Lung (tissue), 12 donors: ENCODE measurements around the gene FAM98A. TPM values are rescaled to one million over a fixed set of nuclear protein-coding genes. Genes with fewer than 3 reads are reported as not detected.

Experiments
- ATAC-seq: fragments of 200-7000 bp; cut with Tn5 transposase; one replicate; pipeline ENCODE4 v1.9.1; 2020; ENCODE audit warnings: moderate number of reproducible peaks; ENCODE audit not compliant: insufficient read depth, low FRiP score
- DNase-seq, 3 donors: peaks; one replicate each; pipeline ENCODE4 v3.0.0-alpha.2; 2013 to 2017
- H3K27ac ChIP-seq, 2 donors: one replicate each; pipeline ENCODE4 v1.5.1; 2013; ENCODE audit warnings: mild to moderate bottlenecking in 2 of 2, moderate library complexity in 2 of 2, control low read depth in 1 of 2, inconsistent platforms in 1 of 2, low read depth in 1 of 2, low read length in 1 of 2
- H3K27me3 ChIP-seq, 3 donors: one replicate each; pipeline ENCODE4 v1.5.1; 2013; ENCODE audit warnings: low read length in 2 of 3; ENCODE audit not compliant: control insufficient read depth in 3 of 3, insufficient read depth in 3 of 3
- H3K36me3 ChIP-seq, 4 donors: one replicate each; pipeline ENCODE4 v1.5.1; 2013; ENCODE audit warnings: low read length in 4 of 4, mild to moderate bottlenecking in 1 of 4, moderate library complexity in 1 of 4; ENCODE audit not compliant: control insufficient read depth in 4 of 4, insufficient read depth in 4 of 4
- H3K4me1 ChIP-seq, 5 donors: one replicate each; pipeline ENCODE4 v1.5.1; 2013; ENCODE audit warnings: low read length in 5 of 5, mild to moderate bottlenecking in 2 of 5, moderate library complexity in 1 of 5; ENCODE audit not compliant: control insufficient read depth in 5 of 5, insufficient read depth in 5 of 5
- H3K4me3 ChIP-seq: one replicate; pipeline ENCODE4 v1.5.1; 2013; ENCODE audit warnings: mild to moderate bottlenecking, control low read depth, moderate library complexity
- H3K9ac ChIP-seq, 2 donors: one replicate each; pipeline ENCODE4 v1.5.1; 2013; ENCODE audit warnings: low read length in 2 of 2, control low read depth in 1 of 2; ENCODE audit not compliant: insufficient read depth in 1 of 2
- H3K9me3 ChIP-seq, 4 donors: one replicate each; pipeline ENCODE4 v1.5.1; 2013; ENCODE audit warnings: low read length in 3 of 4, mild to moderate bottlenecking in 1 of 4, moderate library complexity in 1 of 4; ENCODE audit not compliant: control insufficient read depth in 4 of 4, insufficient read depth in 3 of 4
- CTCF ChIP-seq: IDR thresholded peaks from 2 replicates; pipeline ENCODE4 v1.5.1; 2012; ENCODE audit warnings: mild to moderate bottlenecking; ENCODE audit errors: control extremely low read depth, extremely low read depth
- WGBS, 2 donors: extraction: QIAGEN DNeasy Blood & Tissue Kit; methylation state at CpG; one replicate each; pipeline ENCODE4 v1.1.7; 2013; 5-methylcytosine and 5-hydroxymethylcytosine counted together
- polyA plus RNA-seq, 2 donors: library from polyadenylated mRNA; stranded (reverse); fragments of 200-250 nt; gene quantifications; one replicate each; pipeline ENCODE4 v1.2.1, GENCODE V29; 2013
- total RNA-seq, 2 donors: library from RNA; depleted of rRNA in 1 of 2; stranded (reverse); fragments of >200 nt in 1 of 2; gene quantifications; one replicate each; pipeline ENCODE4 v1.2.1, GENCODE V29; 2014 to 2021
- donor health status: control.
- donor health status: control.
- donor health status: Bipolar disorder and iron deficiency.
- donor health status: healthy.
- donor health status: DM: yes; HTN: yes; CAD: no.

The FAM98A gene
- total and polyA plus RNA-seq, 4 donors = 14.9 to 33.9 (median 28.0) TPM

GRCh38 chr2:33559328-33559727 is 39.8 kb downstream of the FAM98A start:
- WGBS, 2 donors = 96 to 98% methylated on average over 3 of the region's 3 CpGs
- ATAC-seq (no peak), DNase-seq (no peak)
- Histone ChIP-seq H3K27me3 (no peaks in the 10 kb centered on the region), H3K9me3 (no peaks in the 10 kb centered on the region), H3K9ac (no peak overlapping the region), H3K4me3 (no peak overlapping the region), H3K27ac (no peak overlapping the region), H3K36me3 (peaks cover 0 to 15% (median 4%) of the 10 kb centered on the region in 4 donors), H3K4me1 (peaks cover 0 to 8% (median 0%) of the 10 kb centered on the region in 5 donors)
- no peak for TF ChIP-seq CTCF

GRCh38 chr2:33555681-33556080 is 43.4 kb downstream of the FAM98A start:
- no peak for TF ChIP-seq CTCF
- peaks cover 0 to 9% (median 3%) of the 10 kb centered on the region in 4 donors for H3K36me3 ChIP-seq
- DNase-seq (no peak), ATAC-seq (no peak)
- no peak overlapping the region for H3K4me3 ChIP-seq
- H3K27ac ChIP-seq = peak overlapping the region in 1 of 2 donors; percentile 54
- peaks cover 0 to 13% (median 0%) of the 10 kb centered on the region in 5 donors for H3K4me1 ChIP-seq
- no peaks in the 10 kb centered on the region for H3K27me3 ChIP-seq
- no peak overlapping the region for H3K9ac ChIP-seq
- 72 to 79% methylated on average over 3 of the region's 3 CpGs for WGBS, 2 donors
- H3K9me3 ChIP-seq = peaks cover 0 to 2% (median 0%) of the 10 kb centered on the region in 4 donors

DNA sequence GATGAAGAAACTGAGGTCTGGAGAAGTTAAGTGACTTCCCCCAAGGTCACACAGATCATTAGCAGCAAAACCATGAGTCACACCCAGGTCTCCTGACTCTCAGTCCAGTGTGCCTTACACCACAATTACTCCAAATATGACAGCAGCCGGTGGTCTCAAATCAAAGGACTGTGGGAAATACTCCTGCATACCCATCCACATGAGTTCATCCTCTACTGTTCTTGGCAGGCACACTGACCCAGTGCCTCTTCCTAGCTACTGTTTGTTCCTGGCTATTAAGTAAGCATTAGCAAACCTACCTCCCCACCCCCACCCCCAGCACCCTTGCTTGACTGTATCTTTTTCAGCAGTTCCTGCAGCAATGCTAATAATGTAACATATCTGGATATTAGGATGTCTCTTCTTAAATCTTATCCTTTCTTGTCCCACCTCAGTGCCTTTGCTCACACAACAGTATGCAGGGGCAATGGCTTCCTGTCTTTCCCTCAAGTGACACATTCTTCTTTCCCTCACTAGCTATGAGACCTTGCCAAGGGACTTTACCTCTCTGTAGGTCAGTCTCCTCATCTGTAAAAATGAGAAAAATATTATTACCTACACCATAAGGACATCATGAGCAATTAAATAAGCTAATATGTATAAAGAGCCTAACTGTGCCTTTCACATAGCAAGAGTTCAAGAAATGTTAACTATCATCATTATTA is 46.2 kb downstream of the FAM98A start:
- peak in 1 of 3 donors; percentile 10 for DNase-seq
- ATAC-seq = peak; percentile 22
- H3K36me3 ChIP-seq = peaks cover 0 to 10% (median 1%) of the 10 kb centered on the region in 4 donors
- no peaks in the 10 kb centered on the region for H3K27me3 ChIP-seq
- WGBS, 2 donors = 36 to 39% methylated on average over 1 of the region's 1 CpG
- no peak for TF ChIP-seq CTCF
- H3K4me3 ChIP-seq = no peak overlapping the region
- peaks cover 0 to 2% (median 0%) of the 10 kb centered on the region in 4 donors for H3K9me3 ChIP-seq
- no peak overlapping the region for H3K9ac ChIP-seq
- peak overlapping the region in 1 of 2 donors; percentile 10 for H3K27ac ChIP-seq
- peaks cover 0 to 13% (median 0%) of the 10 kb centered on the region in 5 donors for H3K4me1 ChIP-seq
